ENCODE measurements around the gene GRIK5. TPM values are rescaled to one million over a fixed set of nuclear protein-coding genes. Genes with fewer than 3 reads are reported as not detected.

The GRIK5 gene
- total RNA-seq, 4 donors from 2014 or later: 0.22 to 0.33 TPM; not detected in 2

DNA sequence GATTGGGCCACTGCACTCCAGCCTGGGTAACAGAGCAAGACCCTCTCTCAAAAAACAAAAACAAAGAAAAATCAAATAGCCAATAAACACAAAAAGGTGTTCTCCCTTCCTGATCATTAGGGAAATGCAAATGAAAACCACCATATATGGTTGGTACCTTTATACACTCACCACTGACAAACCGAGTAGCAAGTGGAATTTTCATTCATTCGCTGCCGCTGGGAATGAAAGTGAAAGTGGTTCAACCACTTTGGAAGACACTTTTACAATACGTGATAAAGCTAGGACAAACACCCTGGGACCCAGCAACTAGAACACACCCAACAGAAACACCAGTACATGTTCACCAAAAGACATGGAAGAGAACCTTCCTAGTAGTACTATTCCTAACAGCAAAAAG is 21.0 kb downstream of the GRIK5 start:
- TF ChIP-seq, protein P1, sequence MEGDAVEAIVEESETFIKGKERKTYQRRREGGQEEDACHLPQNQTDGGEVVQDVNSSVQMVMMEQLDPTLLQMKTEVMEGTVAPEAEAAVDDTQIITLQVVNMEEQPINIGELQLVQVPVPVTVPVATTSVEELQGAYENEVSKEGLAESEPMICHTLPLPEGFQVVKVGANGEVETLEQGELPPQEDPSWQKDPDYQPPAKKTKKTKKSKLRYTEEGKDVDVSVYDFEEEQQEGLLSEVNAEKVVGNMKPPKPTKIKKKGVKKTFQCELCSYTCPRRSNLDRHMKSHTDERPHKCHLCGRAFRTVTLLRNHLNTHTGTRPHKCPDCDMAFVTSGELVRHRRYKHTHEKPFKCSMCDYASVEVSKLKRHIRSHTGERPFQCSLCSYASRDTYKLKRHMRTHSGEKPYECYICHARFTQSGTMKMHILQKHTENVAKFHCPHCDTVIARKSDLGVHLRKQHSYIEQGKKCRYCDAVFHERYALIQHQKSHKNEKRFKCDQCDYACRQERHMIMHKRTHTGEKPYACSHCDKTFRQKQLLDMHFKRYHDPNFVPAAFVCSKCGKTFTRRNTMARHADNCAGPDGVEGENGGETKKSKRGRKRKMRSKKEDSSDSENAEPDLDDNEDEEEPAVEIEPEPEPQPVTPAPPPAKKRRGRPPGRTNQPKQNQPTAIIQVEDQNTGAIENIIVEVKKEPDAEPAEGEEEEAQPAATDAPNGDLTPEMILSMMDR (IDR thresholded peaks at IDR 0.05; ENCODE audit: low read depth): no peak

DNA sequence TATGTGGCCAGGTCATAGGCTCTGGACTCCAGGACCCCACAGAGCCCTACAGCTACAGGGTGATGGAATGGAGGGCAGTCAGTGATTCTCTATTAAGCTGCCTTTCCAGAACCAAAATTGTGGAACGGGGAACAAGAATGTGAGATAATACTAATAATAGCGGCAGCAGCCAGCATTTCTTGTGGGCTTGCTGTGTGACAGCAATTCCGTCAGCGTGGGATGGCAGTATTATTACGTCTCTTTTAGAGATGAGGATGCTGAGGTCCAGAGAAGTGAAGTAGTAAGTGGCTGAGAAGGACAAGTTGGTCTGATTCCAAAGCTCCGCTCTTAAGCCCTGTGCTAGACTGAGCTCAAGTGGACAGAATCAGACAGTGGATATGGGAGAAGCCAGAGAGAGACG is 24.4 kb downstream of the GRIK5 start:
- TF ChIP-seq, protein P1 (IDR thresholded peaks at IDR 0.05; ENCODE audit: low read depth): no peak

DNA sequence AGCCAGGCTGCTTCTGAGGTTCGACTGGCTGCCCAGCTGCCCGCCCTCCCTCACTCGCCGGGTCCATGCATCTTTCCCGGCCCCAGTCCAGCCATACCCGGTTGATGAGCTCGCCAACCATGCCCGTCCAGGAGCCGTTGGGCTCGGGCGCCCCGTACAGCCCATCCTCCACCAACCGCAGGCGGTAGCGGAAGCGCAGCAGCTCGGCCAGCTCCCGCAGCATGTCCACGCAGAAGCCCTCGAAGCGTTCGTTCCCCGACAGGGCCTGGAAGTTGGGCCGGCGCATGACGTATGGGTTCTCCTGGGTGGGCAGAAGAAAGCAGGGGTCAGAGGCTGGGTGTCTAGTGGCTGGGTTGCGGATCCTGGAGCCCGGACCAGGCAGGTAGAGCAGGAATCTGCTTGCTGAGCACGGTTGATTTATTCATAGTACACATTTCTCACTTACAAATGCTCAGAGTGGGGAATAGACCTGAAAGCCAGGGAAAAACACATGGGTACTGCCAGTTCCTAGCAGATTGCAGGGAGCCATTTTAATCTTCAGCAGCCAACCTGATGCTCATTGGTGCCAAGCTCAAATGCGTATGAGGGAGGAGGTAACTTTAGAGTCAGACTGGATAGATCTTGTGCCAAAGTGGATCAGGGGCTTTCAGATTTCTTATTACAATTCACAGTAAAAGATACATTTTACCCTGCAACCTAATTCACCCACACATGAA is 27.4 kb downstream of the GRIK5 start:
- TF ChIP-seq, protein P1 (IDR thresholded peaks at IDR 0.05; ENCODE audit: low read depth): no peak

DNA sequence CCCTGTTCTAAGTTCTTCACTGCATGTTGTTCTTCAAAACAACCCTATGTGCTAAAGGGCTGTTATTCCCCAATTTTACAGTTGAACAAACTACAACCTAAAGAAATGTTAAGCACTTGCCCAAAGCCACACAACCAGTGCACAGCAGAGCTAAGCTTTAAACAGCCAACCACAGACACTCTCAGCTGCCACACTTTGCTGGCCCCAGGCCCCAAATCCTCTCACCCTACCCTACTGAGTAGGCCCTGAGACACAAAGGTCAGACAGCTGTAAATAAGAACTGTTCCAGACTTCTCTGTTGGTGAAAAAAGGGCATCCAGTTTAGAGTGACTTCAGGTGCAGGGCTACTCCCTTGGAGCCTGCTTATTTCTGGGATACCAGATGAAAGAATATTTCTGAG is 30.0 kb downstream of the GRIK5 start:
- TF ChIP-seq, protein P1 (IDR thresholded peaks at IDR 0.05; ENCODE audit: low read depth): no peak

DNA sequence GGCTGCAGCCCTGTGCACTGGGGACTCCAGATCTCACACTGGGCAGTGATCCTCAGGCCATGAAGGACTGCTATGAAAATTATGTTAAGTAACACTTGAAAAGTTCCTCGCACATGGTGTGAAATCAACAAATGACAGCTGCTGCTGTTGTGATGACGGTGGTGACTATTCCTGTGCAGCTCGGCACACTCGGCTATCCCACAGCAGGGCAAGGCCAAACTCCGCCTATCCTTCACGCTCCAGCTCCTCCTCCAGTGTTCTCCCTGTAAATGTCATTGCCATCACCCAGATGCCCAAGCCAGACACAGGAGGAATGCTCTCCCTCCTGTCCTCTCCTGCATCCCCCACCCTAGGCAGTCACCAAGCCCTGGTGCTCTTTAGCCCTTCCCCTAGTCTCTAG is 31.3 kb downstream of the GRIK5 start:
- TF ChIP-seq, protein P1 (IDR thresholded peaks at IDR 0.05; ENCODE audit: low read depth): no peak

DNA sequence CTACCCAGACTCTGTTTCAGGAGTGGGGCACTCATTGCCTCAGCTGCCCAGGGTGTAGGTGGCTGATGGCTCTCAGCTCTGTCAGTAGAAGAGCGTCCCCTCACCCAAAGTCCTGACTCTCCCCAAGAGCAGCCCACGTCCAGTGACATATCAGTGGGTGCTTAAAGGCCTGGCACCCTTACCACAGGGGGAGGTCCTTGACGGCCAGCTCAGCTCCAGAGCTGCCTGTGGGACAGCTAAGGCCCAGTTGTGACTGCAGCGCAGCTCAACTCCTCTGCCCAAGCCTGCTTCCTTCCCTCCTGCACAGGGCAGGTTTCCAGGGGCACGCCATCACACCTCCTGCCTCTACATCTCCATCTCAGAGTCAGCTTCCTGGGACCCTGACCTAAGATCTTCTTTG is 32.4 kb downstream of the GRIK5 start:
- TF ChIP-seq, protein P1 (IDR thresholded peaks at IDR 0.05; ENCODE audit: low read depth): no peak

DNA sequence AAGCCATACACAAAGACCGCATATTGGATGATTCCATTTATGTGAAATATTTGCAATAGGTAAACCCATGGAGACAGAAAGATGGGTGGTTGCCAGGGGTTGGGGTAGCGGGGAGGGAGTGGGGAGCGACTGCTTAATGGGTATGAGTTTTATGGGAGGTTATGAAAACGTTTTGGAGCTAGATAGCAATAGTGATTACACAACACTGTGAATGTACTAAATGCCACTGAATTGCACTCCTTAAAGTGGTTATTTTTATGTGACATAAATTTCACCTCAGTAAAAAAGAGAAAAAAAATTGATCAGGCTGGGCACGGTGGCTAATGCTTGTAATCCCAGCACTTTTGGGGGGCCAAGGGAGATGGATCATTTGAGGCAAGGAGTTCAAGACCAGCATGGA is 36.6 kb downstream of the GRIK5 start:
- TF ChIP-seq, protein P1 (IDR thresholded peaks at IDR 0.05; ENCODE audit: low read depth): no peak
